ENCODE results near the gene COL16A1.

GRCh38 chr1:31624309-31624708 lies 79.5 kb downstream of the COL16A1 start:
- TF ChIP-seq TAF1 (IDR thresholded peaks at IDR 0.05; ENCODE audit: borderline replicate concordance, insufficient read depth, low read length) (no peak), POLR2AphosphoS5 (IDR thresholded peaks at IDR 0.05; ENCODE audit: low read depth, low read length) (no peak)
- TF ChIP-seq, protein P1, sequence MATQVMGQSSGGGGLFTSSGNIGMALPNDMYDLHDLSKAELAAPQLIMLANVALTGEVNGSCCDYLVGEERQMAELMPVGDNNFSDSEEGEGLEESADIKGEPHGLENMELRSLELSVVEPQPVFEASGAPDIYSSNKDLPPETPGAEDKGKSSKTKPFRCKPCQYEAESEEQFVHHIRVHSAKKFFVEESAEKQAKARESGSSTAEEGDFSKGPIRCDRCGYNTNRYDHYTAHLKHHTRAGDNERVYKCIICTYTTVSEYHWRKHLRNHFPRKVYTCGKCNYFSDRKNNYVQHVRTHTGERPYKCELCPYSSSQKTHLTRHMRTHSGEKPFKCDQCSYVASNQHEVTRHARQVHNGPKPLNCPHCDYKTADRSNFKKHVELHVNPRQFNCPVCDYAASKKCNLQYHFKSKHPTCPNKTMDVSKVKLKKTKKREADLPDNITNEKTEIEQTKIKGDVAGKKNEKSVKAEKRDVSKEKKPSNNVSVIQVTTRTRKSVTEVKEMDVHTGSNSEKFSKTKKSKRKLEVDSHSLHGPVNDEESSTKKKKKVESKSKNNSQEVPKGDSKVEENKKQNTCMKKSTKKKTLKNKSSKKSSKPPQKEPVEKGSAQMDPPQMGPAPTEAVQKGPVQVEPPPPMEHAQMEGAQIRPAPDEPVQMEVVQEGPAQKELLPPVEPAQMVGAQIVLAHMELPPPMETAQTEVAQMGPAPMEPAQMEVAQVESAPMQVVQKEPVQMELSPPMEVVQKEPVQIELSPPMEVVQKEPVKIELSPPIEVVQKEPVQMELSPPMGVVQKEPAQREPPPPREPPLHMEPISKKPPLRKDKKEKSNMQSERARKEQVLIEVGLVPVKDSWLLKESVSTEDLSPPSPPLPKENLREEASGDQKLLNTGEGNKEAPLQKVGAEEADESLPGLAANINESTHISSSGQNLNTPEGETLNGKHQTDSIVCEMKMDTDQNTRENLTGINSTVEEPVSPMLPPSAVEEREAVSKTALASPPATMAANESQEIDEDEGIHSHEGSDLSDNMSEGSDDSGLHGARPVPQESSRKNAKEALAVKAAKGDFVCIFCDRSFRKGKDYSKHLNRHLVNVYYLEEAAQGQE (IDR thresholded peaks at IDR 0.05; ENCODE audit: insufficient read depth in 1 of 2, low read depth in 2 of 2, low read length in 2 of 2), result no peak
